Keratinocyte (primary cell): ENCODE results near the gene SLC44A1. TPM values are rescaled to one million over a fixed set of nuclear protein-coding genes. Genes with fewer than 3 reads are reported as not detected.

Experiments used
- DNase-seq: peaks from one replicate; pipeline ENCODE4 v3.0.0-alpha.2; 2011; ENCODE audit warnings: low read depth, missing footprints, low spot score
- FAIRE-seq: peaks from 2 replicates; lab custom pipeline; 2011; peaks lifted over from hg19 to GRCh38; lab: Jason Lieb, UNC
- H2AFZ ChIP-seq: 2 replicates; pipeline ENCODE4 v1.6.0; 2012; ENCODE audit warnings: low read length, control low read depth, inconsistent platforms; ENCODE audit not compliant: control insufficient read depth
- H3K27ac ChIP-seq: 2 replicates; pipeline ENCODE4 v1.5.1; 2011; ENCODE audit warnings: low read length; ENCODE audit not compliant: control insufficient read depth, insufficient read depth
- H3K27me3 ChIP-seq: 3 replicates; pipeline ENCODE4 v1.6.0; 2011; ENCODE audit warnings: low read length; ENCODE audit not compliant: control insufficient read depth, insufficient read depth; ENCODE audit errors: extremely low read depth
- H3K36me3 ChIP-seq, 2 experiments: 2 replicates in 1 of 2; 3 replicates in 1 of 2; pipeline ENCODE4 v1.5.1; 2011; ENCODE audit warnings: low read length in 2 of 2, mild to moderate bottlenecking in 1 of 2; ENCODE audit not compliant: control insufficient read depth in 2 of 2, insufficient read depth in 2 of 2; ENCODE audit errors: extremely low read depth in 1 of 2
- H3K4me1 ChIP-seq: 3 replicates; pipeline ENCODE4 v1.5.1; 2011; ENCODE audit warnings: low read length; ENCODE audit not compliant: control insufficient read depth, insufficient read depth; ENCODE audit errors: extremely low read depth
- H3K4me2 ChIP-seq: 3 replicates; pipeline ENCODE4 v1.6.0; 2011; ENCODE audit warnings: low read depth, low read length; ENCODE audit not compliant: control insufficient read depth, insufficient read depth; ENCODE audit errors: extremely low read depth
- H3K4me3 ChIP-seq, 3 experiments: fragments of 200-600 bp in 1 of 3; sonication (generic) in 1 of 3; 2 replicates in 2 of 3; 3 replicates in 1 of 3; pipeline ENCODE4 v1.5.1; 2011 to 2016; ENCODE audit warnings: low read length in 3 of 3, mild to moderate bottlenecking in 3 of 3, control low read depth in 2 of 3, inconsistent platforms in 1 of 3, low read depth in 1 of 3, mixed read lengths in 1 of 3, mixed run types in 1 of 3, moderate library complexity in 1 of 3; ENCODE audit not compliant: control insufficient read depth in 2 of 3, insufficient read depth in 2 of 3; ENCODE audit errors: extremely low read depth in 1 of 3
- H3K79me2 ChIP-seq: 2 replicates; pipeline ENCODE4 v1.6.0; 2012; ENCODE audit warnings: low read length; ENCODE audit not compliant: control insufficient read depth, insufficient read depth
- H3K9ac ChIP-seq: 3 replicates; pipeline ENCODE4 v1.6.0; 2011; ENCODE audit warnings: low read length; ENCODE audit not compliant: control insufficient read depth, insufficient read depth; ENCODE audit errors: extremely low read depth
- H3K9me1 ChIP-seq: 3 replicates; pipeline ENCODE4 v1.6.0; 2011; ENCODE audit warnings: low read length; ENCODE audit not compliant: control insufficient read depth, insufficient read depth; ENCODE audit errors: extremely low read depth
- H3K9me3 ChIP-seq: 2 replicates; pipeline ENCODE4 v1.5.1; 2012; ENCODE audit warnings: low read depth, low read length; ENCODE audit not compliant: control insufficient read depth
- H4K20me1 ChIP-seq: 3 replicates; pipeline ENCODE4 v1.6.0; 2011; ENCODE audit warnings: low read length; ENCODE audit not compliant: control insufficient read depth, insufficient read depth; ENCODE audit errors: extremely low read depth
- EZH2 ChIP-seq: IDR thresholded peaks from one replicate; pipeline ENCODE4 v1.6.1; 2012; ENCODE audit warnings: inconsistent platforms, mild to moderate bottlenecking, low read length, moderate library complexity
- dilution Hi-C: fragments of 300-500 bp; cut with MboI; formaldehyde crosslinking; loops from one replicate; pipeline ENCODE4 v1.7.0; 2020; ENCODE audit warnings: low sequenced_read_pairs; ENCODE audit not compliant: extremely low pct_ligation_motif_present
- polyA plus RNA-seq, 5 experiments: library from polyadenylated mRNA; depleted of rRNA in 3 of 5; stranded (reverse) in 3 of 5; stranded (forward) in 1 of 5; unstranded in 1 of 5; fragments of >200 nt; gene quantifications; 1 replicate in 1 of 5; 2 replicates in 3 of 5; 3 replicates in 1 of 5; pipeline versions ENCODE4 v1.2.1 to v1.2.3, GENCODE V29; 2011 to 2012; ENCODE audit warnings: missing spikeins in 2 of 5, low read depth in 1 of 5, low replicate concordance in 1 of 5
- TF ChIP-seq, protein P1 (sequence below), 3 experiments: IDR thresholded peaks in 1 of 3; conservative IDR thresholded peaks in 1 of 3; optimal IDR thresholded peaks in 1 of 3; 2 replicates in 2 of 3; 3 replicates in 1 of 3; pipeline versions ENCODE3 to v1.5.1; 2011; ENCODE audit warnings: low read length in 3 of 3, mild to moderate bottlenecking in 3 of 3, moderate library complexity in 2 of 3, control low read depth in 1 of 3, inconsistent platforms in 1 of 3; ENCODE audit not compliant: insufficient read depth in 2 of 3; ENCODE audit errors: extremely low read depth in 1 of 3

SLC44A1 gene
- polyA plus RNA-seq, 1 donor (not counting 4 experiments of a cell fraction or from before 2014, with no cell fraction given) = 22.9 TPM

- H3K27me3 ChIP-seq = no peaks in the 10 kb centered on the region
- no peak overlapping the region for H3K27ac ChIP-seq
- H3K9ac ChIP-seq = no peak overlapping the region
- H3K9me3 ChIP-seq = no peaks in the 10 kb centered on the region
- H3K9me1 ChIP-seq = no peaks in the 10 kb centered on the region
- H3K36me3 ChIP-seq = no peaks in the 10 kb centered on the region
- dilution Hi-C loops = no loop called here
- H2AFZ ChIP-seq = no peak overlapping the region
- H3K4me1 ChIP-seq = no peaks in the 10 kb centered on the region
- H4K20me1 ChIP-seq = no peaks in the 10 kb centered on the region
- H3K79me2 ChIP-seq = no peaks in the 10 kb centered on the region
- TF ChIP-seq, protein P1, sequence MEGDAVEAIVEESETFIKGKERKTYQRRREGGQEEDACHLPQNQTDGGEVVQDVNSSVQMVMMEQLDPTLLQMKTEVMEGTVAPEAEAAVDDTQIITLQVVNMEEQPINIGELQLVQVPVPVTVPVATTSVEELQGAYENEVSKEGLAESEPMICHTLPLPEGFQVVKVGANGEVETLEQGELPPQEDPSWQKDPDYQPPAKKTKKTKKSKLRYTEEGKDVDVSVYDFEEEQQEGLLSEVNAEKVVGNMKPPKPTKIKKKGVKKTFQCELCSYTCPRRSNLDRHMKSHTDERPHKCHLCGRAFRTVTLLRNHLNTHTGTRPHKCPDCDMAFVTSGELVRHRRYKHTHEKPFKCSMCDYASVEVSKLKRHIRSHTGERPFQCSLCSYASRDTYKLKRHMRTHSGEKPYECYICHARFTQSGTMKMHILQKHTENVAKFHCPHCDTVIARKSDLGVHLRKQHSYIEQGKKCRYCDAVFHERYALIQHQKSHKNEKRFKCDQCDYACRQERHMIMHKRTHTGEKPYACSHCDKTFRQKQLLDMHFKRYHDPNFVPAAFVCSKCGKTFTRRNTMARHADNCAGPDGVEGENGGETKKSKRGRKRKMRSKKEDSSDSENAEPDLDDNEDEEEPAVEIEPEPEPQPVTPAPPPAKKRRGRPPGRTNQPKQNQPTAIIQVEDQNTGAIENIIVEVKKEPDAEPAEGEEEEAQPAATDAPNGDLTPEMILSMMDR (optimal IDR thresholded peaks at IDR 0.05 in 1 of 3, IDR thresholded peaks at IDR 0.05 in 1 of 3, conservative IDR thresholded peaks at IDR 0.05 in 1 of 3; ENCODE audit: extremely low read depth in 1 of 3, insufficient read depth in 2 of 3, low read length in 3 of 3) = no peak
- no peak for TF ChIP-seq EZH2
- H3K4me3 ChIP-seq = no peak overlapping the region
- no peak overlapping the region for H3K4me2 ChIP-seq
- no peak for DNase-seq
- no peak for FAIRE-seq
These were observed 12.2 kb upstream of the SLC44A1 start for GRCh38 chr9:105232207-105232606.

DNA sequence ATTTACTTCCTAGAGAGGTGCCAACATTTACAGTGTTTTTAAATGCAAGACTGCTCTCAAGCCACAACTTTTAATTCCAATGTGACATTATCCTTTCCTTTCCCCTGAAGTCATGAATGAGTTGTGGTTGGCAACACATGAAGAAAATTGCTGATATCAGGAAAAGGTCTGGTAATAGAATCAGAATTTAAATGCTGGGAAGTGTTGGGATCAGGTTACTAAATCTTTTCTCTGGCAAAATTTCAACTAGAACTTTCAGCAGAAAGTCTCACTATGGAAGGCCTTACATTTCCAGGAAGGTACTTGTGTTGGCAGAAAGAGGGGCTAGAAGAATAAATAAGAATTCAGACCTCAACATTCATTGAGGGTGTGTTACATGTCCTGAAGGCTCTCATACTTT, 10.6 kb upstream of the SLC44A1 start:
- dilution Hi-C loops = no loop called here
- DNase-seq = no peak
- H3K4me3 ChIP-seq = no peak overlapping the region
- no peak for TF ChIP-seq EZH2
- H3K9ac ChIP-seq = no peak overlapping the region
- no peaks in the 10 kb centered on the region for H3K9me3 ChIP-seq
- H3K4me1 ChIP-seq = no peaks in the 10 kb centered on the region
- H3K4me2 ChIP-seq = no peak overlapping the region
- H3K79me2 ChIP-seq = no peaks in the 10 kb centered on the region
- H3K36me3 ChIP-seq = no peaks in the 10 kb centered on the region
- H3K9me1 ChIP-seq = no peaks in the 10 kb centered on the region
- no peak overlapping the region for H3K27ac ChIP-seq
- H3K27me3 ChIP-seq = no peaks in the 10 kb centered on the region
- H4K20me1 ChIP-seq = no peaks in the 10 kb centered on the region
- FAIRE-seq = no peak
- H2AFZ ChIP-seq = no peak overlapping the region

DNA sequence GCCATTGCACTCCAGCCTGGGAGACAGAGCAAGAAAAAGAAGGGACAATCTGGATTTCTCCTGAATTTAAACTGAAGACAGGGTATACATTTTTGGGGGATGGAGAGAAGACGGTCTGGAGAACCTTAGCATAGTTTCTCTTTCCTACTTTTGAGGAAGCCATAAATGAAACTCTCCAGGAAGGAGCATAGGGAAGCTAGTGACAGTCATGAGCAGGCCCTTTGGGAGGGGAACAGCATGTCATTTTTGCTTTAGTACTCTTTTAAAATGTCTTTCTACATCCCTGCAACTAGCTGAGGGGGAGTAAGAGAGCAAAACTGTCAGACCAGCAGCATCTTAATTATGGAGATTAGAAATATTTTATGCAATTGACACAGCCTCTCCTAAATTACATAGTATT, 8.2 kb upstream of the SLC44A1 start:
- TF ChIP-seq EZH2 = no peak
- TF ChIP-seq, protein P1 (optimal IDR thresholded peaks at IDR 0.05 in 1 of 3, IDR thresholded peaks at IDR 0.05 in 1 of 3, conservative IDR thresholded peaks at IDR 0.05 in 1 of 3; ENCODE audit: extremely low read depth in 1 of 3, insufficient read depth in 2 of 3, low read length in 3 of 3) = no peak
- FAIRE-seq (no peak), DNase-seq (no peak)
- Histone ChIP-seq H3K9me1 (no peaks in the 10 kb centered on the region), H3K79me2 (no peaks in the 10 kb centered on the region), H3K9ac (no peak overlapping the region), H2AFZ (no peak overlapping the region), H3K27me3 (no peaks in the 10 kb centered on the region), H3K4me1 (no peaks in the 10 kb centered on the region), H3K9me3 (no peaks in the 10 kb centered on the region), H3K27ac (no peak overlapping the region), H3K4me2 (no peak overlapping the region), H3K4me3 (no peak overlapping the region), H4K20me1 (no peaks in the 10 kb centered on the region), H3K36me3 (no peaks in the 10 kb centered on the region)
- dilution Hi-C loops = no loop called here
